ENCODE results near the gene LRRC43.

LRRC43 gene

GRCh38 chr12:122225683-122226365, 42.9 kb downstream of the LRRC43 start, which contains the start of gene DIABLO:
DIABLO (minus strand) TSS chr12:122226052; CDS start chr12:122226014, 38 bp downstream.
- DNase-seq (ENCODE audit: low spot score): peak; percentile 100

- peak; percentile 10 for DNase-seq (ENCODE audit: low spot score)
These were observed 43.6 kb downstream of the LRRC43 start for GRCh38 chr12:122226366-122227125.

GRCh38 chr12:122227341-122227740, 44.4 kb downstream of the LRRC43 start:
- DNase-seq (ENCODE audit: low spot score): no peak

GRCh38 chr12:122228092-122228491, 45.2 kb downstream of the LRRC43 start:
- DNase-seq (ENCODE audit: low spot score): no peak

- DNase-seq (ENCODE audit: low spot score): no peak
These were observed 47.9 kb downstream of the LRRC43 start for GRCh38 chr12:122230798-122231197.

- DNase-seq (ENCODE audit: low spot score): no peak
These were observed 49.8 kb downstream of the LRRC43 start for GRCh38 chr12:122232691-122233090.

GRCh38 chr12:122235741-122236140, 52.8 kb downstream of the LRRC43 start:
- DNase-seq (ENCODE audit: low spot score): no peak

- no peak for DNase-seq (ENCODE audit: low spot score)
These were observed 55.9 kb downstream of the LRRC43 start for GRCh38 chr12:122238861-122239260.

- no peak for DNase-seq (ENCODE audit: low spot score)
These were observed 61.0 kb downstream of the LRRC43 start for GRCh38 chr12:122243965-122244364.

GRCh38 chr12:122244565-122245371, 61.8 kb downstream of the LRRC43 start:
- DNase-seq (ENCODE audit: low spot score): no peak

- DNase-seq (ENCODE audit: low spot score): no peak
These were observed 62.6 kb downstream of the LRRC43 start for GRCh38 chr12:122245553-122245952.

- DNase-seq (ENCODE audit: low spot score): no peak
These were observed 67.1 kb downstream of the LRRC43 start for GRCh38 chr12:122250047-122250446.

- DNase-seq (ENCODE audit: low spot score): no peak
These were observed 67.6 kb downstream of the LRRC43 start for GRCh38 chr12:122250536-122250935.

Measured in Ammon's horn (tissue), 1 donor.